SK-N-SH (cell line): ENCODE data around the gene UBE2E1. TPM values are rescaled to one million over a fixed set of nuclear protein-coding genes. Genes with fewer than 3 reads are reported as not detected.

Source experiments
- CTCF ChIA-PET: fragments of 300-600, 350-600 bp; formaldehyde crosslinking; extraction: SDS; loops from one replicate; lab custom pipeline; 2021; lab: Yijun Ruan, JAX
- POLR2A ChIA-PET: fragments of 350-600 bp; sonication (Branson Sonifier 250); formaldehyde crosslinking; extraction: SDS; loops from one replicate; lab custom pipeline; 2020; ENCODE audit warnings: antibody characterized with exemption, inconsistent platforms; lab: Yijun Ruan, JAX
- DNase-seq: peaks from one replicate; pipeline ENCODE4 v3.0.0; 2012
- H2AFZ ChIP-seq: fragments of 200-600 bp; sonication (generic); 2 replicates; pipeline ENCODE4 v1.8.1; 2016; ENCODE audit warnings: antibody characterized with exemption, mild to moderate bottlenecking, low read depth
- H3F3A ChIP-seq: fragments of 200-600 bp; sonication (generic); replicated peaks from 2 replicates; pipeline ENCODE3; 2016; ENCODE audit warnings: antibody characterized with exemption, mild to moderate bottlenecking; ENCODE audit not compliant: insufficient read depth
- H3K27ac ChIP-seq, 2 experiments: fragments of 200-500 bp in 1 of 2; fragments of 200-600 bp in 1 of 2; sonication (Bioruptor generic) in 1 of 2; sonication (generic), shearing (Covaris generic) in 1 of 2; 2 replicates each; pipeline versions ENCODE4 v1.5.1 to v1.6.1; 2014 to 2016; ENCODE audit warnings: low read depth in 2 of 2, inconsistent platforms in 1 of 2, low read length in 1 of 2, mild to moderate bottlenecking in 1 of 2, mixed read lengths in 1 of 2
- H3K27me3 ChIP-seq: fragments of 200-600 bp; sonication (generic), shearing (Covaris generic); 2 replicates; pipeline ENCODE4 v1.6.1; 2016; ENCODE audit warnings: mixed run types; ENCODE audit not compliant: insufficient read depth
- H3K36me3 ChIP-seq, 2 experiments: fragments of 200-500 bp in 1 of 2; fragments of 200-600 bp in 1 of 2; sonication (Bioruptor generic) in 1 of 2; sonication (generic) in 1 of 2; replicated peaks in 1 of 2; 2 replicates each; pipeline versions ENCODE3 to v1.5.1; 2014 to 2016; ENCODE audit warnings: low read length in 1 of 2, mild to moderate bottlenecking in 1 of 2; ENCODE audit not compliant: insufficient read depth in 2 of 2, control insufficient read depth in 1 of 2
- H3K4me1 ChIP-seq, 2 experiments: fragments of 200-500 bp in 1 of 2; fragments of 200-600 bp in 1 of 2; sonication (Bioruptor generic) in 1 of 2; sonication (generic), shearing (Covaris generic) in 1 of 2; 2 replicates each; pipeline versions ENCODE4 v1.5.1 to v1.6.1; 2014 to 2016; ENCODE audit warnings: low read depth in 1 of 2, low read length in 1 of 2, mixed run types in 1 of 2; ENCODE audit not compliant: insufficient read depth in 2 of 2, control insufficient read depth in 1 of 2
- H3K4me2 ChIP-seq: fragments of 200-600 bp; sonication (generic), shearing (Covaris generic); 2 replicates; pipeline ENCODE4 v1.6.1; 2017; ENCODE audit warnings: mixed run types
- H3K4me3 ChIP-seq, 2 experiments: fragments of 200-500 bp in 1 of 2; fragments of 200-600 bp in 1 of 2; sonication (Bioruptor generic) in 1 of 2; sonication (generic), shearing (Covaris generic) in 1 of 2; 2 replicates each; pipeline versions ENCODE4 v1.5.1 to v1.8.1; 2014 to 2016; ENCODE audit warnings: low read depth in 2 of 2, inconsistent platforms in 1 of 2, low read length in 1 of 2, mild to moderate bottlenecking in 1 of 2, mixed read lengths in 1 of 2, moderate library complexity in 1 of 2
- H3K79me2 ChIP-seq: fragments of 200-600 bp; sonication (generic); 2 replicates; pipeline ENCODE4 v1.8.1; 2017; ENCODE audit warnings: mild to moderate bottlenecking; ENCODE audit not compliant: insufficient read depth
- H3K9ac ChIP-seq: fragments of 200-600 bp; sonication (generic); 2 replicates; pipeline ENCODE4 v1.6.1; 2017; ENCODE audit warnings: mixed run types
- H3K9me2 ChIP-seq: fragments of 200-600 bp; sonication (generic); 2 replicates; pipeline ENCODE4 v1.6.1; 2017; ENCODE audit warnings: mixed run types
- H3K9me3 ChIP-seq: fragments of 200-600 bp; sonication (generic); 2 replicates; pipeline ENCODE4 v1.6.1; 2017; ENCODE audit warnings: mixed run types, mild to moderate bottlenecking, moderate library complexity
- H4K20me1 ChIP-seq: fragments of 200-600 bp; sonication (generic); 2 replicates; pipeline ENCODE4 v1.6.1; 2017; ENCODE audit warnings: mild to moderate bottlenecking, mixed run types; ENCODE audit not compliant: insufficient read depth
- CHD2 ChIP-seq: fragments of 150-350 bp; IDR thresholded peaks from 2 replicates; pipeline ENCODE4 v1.6.1; 2018; ENCODE audit warnings: low read length; ENCODE audit not compliant: partially characterized antibody
- ELF1 ChIP-seq: IDR thresholded peaks from 2 replicates; pipeline ENCODE4 v1.4.0; 2012
- EZH2phosphoT487 ChIP-seq: fragments of 200-600 bp; sonication (generic); IDR thresholded peaks from 2 replicates; pipeline ENCODE4 v1.6.1; 2017; ENCODE audit warnings: low read depth, mixed run types, mild to moderate bottlenecking, antibody characterized with exemption, moderate library complexity, borderline replicate concordance
- JUND ChIP-seq: IDR thresholded peaks from 2 replicates; pipeline ENCODE4 v1.4.0; 2012
- MEF2A ChIP-seq: IDR thresholded peaks from 2 replicates; pipeline ENCODE4 v1.4.0; 2012; ENCODE audit warnings: low read depth, borderline replicate concordance
- NRF1 ChIP-seq: IDR thresholded peaks from 2 replicates; pipeline ENCODE4 v1.6.1; 2012; ENCODE audit warnings: low read depth, mild to moderate bottlenecking, low read length
- POLR2AphosphoS5 ChIP-seq: IDR thresholded peaks from 2 replicates; pipeline ENCODE4 v1.6.1; 2012; ENCODE audit warnings: low read depth, low read length
- RAD21 ChIP-seq: IDR thresholded peaks from 2 replicates; pipeline ENCODE4 v1.6.1; 2012; ENCODE audit warnings: mild to moderate bottlenecking, low read length
- RFX5 ChIP-seq: IDR thresholded peaks from 2 replicates; pipeline ENCODE4 v1.6.1; 2012; ENCODE audit warnings: mild to moderate bottlenecking, improper control_type of control experiment, low read length
- SIN3A ChIP-seq: IDR thresholded peaks from 2 replicates; pipeline ENCODE4 v1.6.1; 2012; ENCODE audit warnings: low read depth, mild to moderate bottlenecking, low read length, moderate library complexity, borderline replicate concordance
- SMC3 ChIP-seq: IDR thresholded peaks from 2 replicates; pipeline ENCODE4 v1.6.1; 2012; ENCODE audit warnings: low read depth, low read length, improper control_type of control experiment
- TAF1 ChIP-seq: IDR thresholded peaks from 2 replicates; pipeline ENCODE4 v1.6.1; 2012; ENCODE audit warnings: low read depth, mild to moderate bottlenecking, low read length, moderate library complexity, borderline replicate concordance
- WGBS: methylation state at CpG from one replicate; pipeline ENCODE4 v1.1.6; 2017; ENCODE audit warnings: low lambda C conversion rate; 5-methylcytosine and 5-hydroxymethylcytosine counted together
- polyA plus RNA-seq, 3 experiments: library from polyadenylated mRNA; depleted of rRNA; stranded (reverse); fragments of >200 nt; gene quantifications; 2 replicates each; pipeline ENCODE4 v1.2.3, GENCODE V29; 2012
- TF ChIP-seq, protein P1 (sequence below): fragments of 200-600 bp; sonication (generic); IDR thresholded peaks from 2 replicates; pipeline ENCODE4 v1.6.1; 2017; ENCODE audit warnings: antibody characterized with exemption, mild to moderate bottlenecking, moderate library complexity
- TF ChIP-seq, protein P2 (sequence below): fragments of 150-350 bp; IDR thresholded peaks from 2 replicates; pipeline ENCODE4 v1.6.1; 2016; ENCODE audit warnings: mild to moderate bottlenecking, low read depth, low read length
- TF ChIP-seq, protein P3 (sequence below): IDR thresholded peaks from 2 replicates; pipeline ENCODE4 v1.4.0; 2012; ENCODE audit warnings: low read depth, borderline replicate concordance
- TF ChIP-seq, protein P4 (sequence below): fragments of 150-350 bp; IDR thresholded peaks from 2 replicates; pipeline ENCODE4 v1.6.1; 2017; ENCODE audit warnings: antibody characterized with exemption, low read length, low read depth, borderline replicate concordance

The UBE2E1 gene
- polyA plus RNA-seq, 1 of the 3 experiments (the other 2 are of a cell fraction): 59.9 TPM

DNA sequence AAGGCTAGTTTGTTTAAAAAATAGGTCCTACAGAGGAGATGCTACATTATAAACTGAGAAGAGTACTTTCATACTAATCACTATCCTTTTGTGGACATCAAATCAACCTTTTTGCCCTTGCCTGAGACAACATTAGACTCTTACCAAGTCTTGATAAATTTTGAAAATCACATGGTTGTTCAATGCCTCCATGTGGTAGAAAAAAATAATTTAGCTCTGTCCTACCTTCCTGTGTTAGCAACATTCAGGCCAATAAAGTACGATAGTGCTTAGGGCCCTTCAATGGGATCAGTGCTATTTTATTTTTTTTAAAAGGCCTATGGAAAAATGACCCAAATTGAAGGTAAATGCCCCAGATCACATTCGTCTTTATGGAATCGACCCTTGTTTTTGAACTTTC lies 5.0 kb upstream of the UBE2E1 start:
- Histone ChIP-seq H3K4me2 (no peak overlapping the region), H3K9me2 (no peaks in the 10 kb centered on the region), H3K4me1 (no peaks in the 10 kb centered on the region; a peak in 1 of 4 replicates), H2AFZ (no peak overlapping the region), H3F3A (no peaks in the 10 kb centered on the region), H3K27me3 (no peaks in the 10 kb centered on the region), H3K9me3 (no peaks in the 10 kb centered on the region), H3K79me2 (no peaks in the 10 kb centered on the region), H3K4me3 (no peak overlapping the region), H3K36me3 (no peaks in the 10 kb centered on the region), H3K27ac (no peak overlapping the region), H3K9ac (no peak overlapping the region), H4K20me1 (no peaks in the 10 kb centered on the region)
- TF ChIP-seq EZH2phosphoT487 (no peak), SMC3 (peak; percentile 59), RFX5 (no peak), RAD21 (peak; percentile 81)
- TF ChIP-seq, protein P1, sequence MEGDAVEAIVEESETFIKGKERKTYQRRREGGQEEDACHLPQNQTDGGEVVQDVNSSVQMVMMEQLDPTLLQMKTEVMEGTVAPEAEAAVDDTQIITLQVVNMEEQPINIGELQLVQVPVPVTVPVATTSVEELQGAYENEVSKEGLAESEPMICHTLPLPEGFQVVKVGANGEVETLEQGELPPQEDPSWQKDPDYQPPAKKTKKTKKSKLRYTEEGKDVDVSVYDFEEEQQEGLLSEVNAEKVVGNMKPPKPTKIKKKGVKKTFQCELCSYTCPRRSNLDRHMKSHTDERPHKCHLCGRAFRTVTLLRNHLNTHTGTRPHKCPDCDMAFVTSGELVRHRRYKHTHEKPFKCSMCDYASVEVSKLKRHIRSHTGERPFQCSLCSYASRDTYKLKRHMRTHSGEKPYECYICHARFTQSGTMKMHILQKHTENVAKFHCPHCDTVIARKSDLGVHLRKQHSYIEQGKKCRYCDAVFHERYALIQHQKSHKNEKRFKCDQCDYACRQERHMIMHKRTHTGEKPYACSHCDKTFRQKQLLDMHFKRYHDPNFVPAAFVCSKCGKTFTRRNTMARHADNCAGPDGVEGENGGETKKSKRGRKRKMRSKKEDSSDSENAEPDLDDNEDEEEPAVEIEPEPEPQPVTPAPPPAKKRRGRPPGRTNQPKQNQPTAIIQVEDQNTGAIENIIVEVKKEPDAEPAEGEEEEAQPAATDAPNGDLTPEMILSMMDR: peak; percentile 50
- TF ChIP-seq, protein P2, sequence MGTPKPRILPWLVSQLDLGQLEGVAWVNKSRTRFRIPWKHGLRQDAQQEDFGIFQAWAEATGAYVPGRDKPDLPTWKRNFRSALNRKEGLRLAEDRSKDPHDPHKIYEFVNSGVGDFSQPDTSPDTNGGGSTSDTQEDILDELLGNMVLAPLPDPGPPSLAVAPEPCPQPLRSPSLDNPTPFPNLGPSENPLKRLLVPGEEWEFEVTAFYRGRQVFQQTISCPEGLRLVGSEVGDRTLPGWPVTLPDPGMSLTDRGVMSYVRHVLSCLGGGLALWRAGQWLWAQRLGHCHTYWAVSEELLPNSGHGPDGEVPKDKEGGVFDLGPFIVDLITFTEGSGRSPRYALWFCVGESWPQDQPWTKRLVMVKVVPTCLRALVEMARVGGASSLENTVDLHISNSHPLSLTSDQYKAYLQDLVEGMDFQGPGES: no peak
- peak; percentile 42 for DNase-seq
- ChIA-PET POLR2A (no interaction called here), CTCF (interaction anchor here (0.6 to 1.6 kb wide), 6 partner anchors 12 to 611 kb away, joined by 3 to 6 read pairs (median 4); no protein-coding TSS in a partner anchor)
- WGBS: 68% methylated on average over 3 of the region's 3 CpGs

DNA sequence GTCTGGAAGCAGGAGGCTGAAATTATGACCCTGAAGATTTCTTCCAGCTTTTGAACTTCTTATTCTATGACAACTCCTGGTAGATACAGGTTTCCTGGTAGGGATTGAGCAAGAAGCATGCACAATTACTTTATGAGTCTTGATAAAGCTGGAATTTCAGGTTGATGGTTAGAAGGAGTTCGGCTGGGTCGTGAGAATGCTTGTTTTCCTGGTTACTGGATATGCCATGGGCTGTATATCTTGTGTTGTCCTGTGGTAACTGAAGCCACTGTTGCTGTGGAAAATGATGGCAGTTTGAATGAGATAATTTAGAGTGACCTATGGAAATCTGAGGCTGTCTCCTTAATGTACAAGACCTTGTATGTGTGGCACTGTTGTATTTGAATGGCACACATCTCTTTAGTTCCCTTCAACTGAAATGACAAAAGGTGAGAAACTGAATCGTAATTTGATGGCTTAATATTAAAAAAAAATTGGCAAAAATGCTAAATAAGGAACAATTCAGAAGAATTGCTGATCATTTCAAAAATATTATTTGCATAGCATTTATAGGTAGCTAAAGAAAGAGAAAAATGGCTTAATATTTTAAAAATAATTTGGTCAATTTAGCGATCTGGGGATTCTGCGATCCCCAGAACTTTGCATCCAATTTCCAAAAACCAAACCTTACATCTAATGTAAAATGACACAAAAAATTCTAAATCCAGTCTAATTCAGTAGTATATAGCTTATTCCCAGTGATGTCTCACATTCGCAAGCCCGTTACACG lies 1.1 kb upstream of the UBE2E1 start:
- no peaks in the 10 kb centered on the region for H3K27me3 ChIP-seq
- WGBS: 92% methylated on average over 8 of the region's 8 CpGs
- no peak for DNase-seq
- peaks cover 5% of the 10 kb centered on the region; the same call in 1 of the 2 replicates for H4K20me1 ChIP-seq
- H3F3A ChIP-seq: peaks cover 18% of the 10 kb centered on the region
- no peaks in the 10 kb centered on the region for H3K9me2 ChIP-seq
- H2AFZ ChIP-seq: 0 out of 2 replicates have a peak overlapping the region, but pooled peaks have one; percentile 9
- ChIA-PET CTCF (interaction anchor here (0.6 to 1.8 kb wide), 2 partner anchors 157 to 466 kb away, joined by 3 to 5 read pairs; no protein-coding TSS in a partner anchor), POLR2A (interaction anchor here (0.7 kb wide), 2 partner anchors 8 to 432 kb away, joined by 3 to 4 read pairs; no protein-coding TSS in a partner anchor)
- TF ChIP-seq POLR2AphosphoS5: no peak
- no peak for TF ChIP-seq NRF1
- TF ChIP-seq, protein P3, sequence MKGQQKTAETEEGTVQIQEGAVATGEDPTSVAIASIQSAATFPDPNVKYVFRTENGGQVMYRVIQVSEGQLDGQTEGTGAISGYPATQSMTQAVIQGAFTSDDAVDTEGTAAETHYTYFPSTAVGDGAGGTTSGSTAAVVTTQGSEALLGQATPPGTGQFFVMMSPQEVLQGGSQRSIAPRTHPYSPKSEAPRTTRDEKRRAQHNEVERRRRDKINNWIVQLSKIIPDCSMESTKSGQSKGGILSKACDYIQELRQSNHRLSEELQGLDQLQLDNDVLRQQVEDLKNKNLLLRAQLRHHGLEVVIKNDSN: no peak
- TF ChIP-seq, protein P1: no peak
- no peak for TF ChIP-seq SIN3A
- TF ChIP-seq, protein P4, sequence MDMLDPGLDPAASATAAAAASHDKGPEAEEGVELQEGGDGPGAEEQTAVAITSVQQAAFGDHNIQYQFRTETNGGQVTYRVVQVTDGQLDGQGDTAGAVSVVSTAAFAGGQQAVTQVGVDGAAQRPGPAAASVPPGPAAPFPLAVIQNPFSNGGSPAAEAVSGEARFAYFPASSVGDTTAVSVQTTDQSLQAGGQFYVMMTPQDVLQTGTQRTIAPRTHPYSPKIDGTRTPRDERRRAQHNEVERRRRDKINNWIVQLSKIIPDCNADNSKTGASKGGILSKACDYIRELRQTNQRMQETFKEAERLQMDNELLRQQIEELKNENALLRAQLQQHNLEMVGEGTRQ: no peak
- no peak for TF ChIP-seq CHD2
- TF ChIP-seq ELF1: no peak
- no peak for TF ChIP-seq MEF2A
- TF ChIP-seq TAF1: no peak
- no peak for TF ChIP-seq JUND
- peaks cover 8 to 10% of the 10 kb centered on the region in 2 experiments; a peak in 2 of 4 replicates for H3K4me1 ChIP-seq
- H3K9ac ChIP-seq: no peak overlapping the region
- H3K4me3 ChIP-seq: peak overlapping the region in 1 of 2 experiments; percentile 85; a peak in 1 of 4 replicates
- peaks cover 7 to 8% of the 10 kb centered on the region in 2 experiments for H3K36me3 ChIP-seq
- H3K9me3 ChIP-seq: no peaks in the 10 kb centered on the region
- no peak overlapping the region for H3K27ac ChIP-seq
- H3K79me2 ChIP-seq: peaks cover 15% of the 10 kb centered on the region
- no peak overlapping the region for H3K4me2 ChIP-seq
